HK-2 (cell line): Measurements from ENCODE around the gene PRPF31.
A peak's percentile ranks its signal among the peaks of the same experiment; 100 is the strongest.
"Not testable (repeated sequence)": the region's sequence is repeated elsewhere in the genome, so short reads cannot be mapped to it uniquely, and the experiment has no call there.

Experiments used
- DNase-seq: peaks from one replicate; pipeline ENCODE4 v3.0.0-alpha.2; 2018; ENCODE audit not compliant: unreplicated experiment

PRPF31 gene, protein sequence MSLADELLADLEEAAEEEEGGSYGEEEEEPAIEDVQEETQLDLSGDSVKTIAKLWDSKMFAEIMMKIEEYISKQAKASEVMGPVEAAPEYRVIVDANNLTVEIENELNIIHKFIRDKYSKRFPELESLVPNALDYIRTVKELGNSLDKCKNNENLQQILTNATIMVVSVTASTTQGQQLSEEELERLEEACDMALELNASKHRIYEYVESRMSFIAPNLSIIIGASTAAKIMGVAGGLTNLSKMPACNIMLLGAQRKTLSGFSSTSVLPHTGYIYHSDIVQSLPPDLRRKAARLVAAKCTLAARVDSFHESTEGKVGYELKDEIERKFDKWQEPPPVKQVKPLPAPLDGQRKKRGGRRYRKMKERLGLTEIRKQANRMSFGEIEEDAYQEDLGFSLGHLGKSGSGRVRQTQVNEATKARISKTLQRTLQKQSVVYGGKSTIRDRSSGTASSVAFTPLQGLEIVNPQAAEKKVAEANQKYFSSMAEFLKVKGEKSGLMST

DNA sequence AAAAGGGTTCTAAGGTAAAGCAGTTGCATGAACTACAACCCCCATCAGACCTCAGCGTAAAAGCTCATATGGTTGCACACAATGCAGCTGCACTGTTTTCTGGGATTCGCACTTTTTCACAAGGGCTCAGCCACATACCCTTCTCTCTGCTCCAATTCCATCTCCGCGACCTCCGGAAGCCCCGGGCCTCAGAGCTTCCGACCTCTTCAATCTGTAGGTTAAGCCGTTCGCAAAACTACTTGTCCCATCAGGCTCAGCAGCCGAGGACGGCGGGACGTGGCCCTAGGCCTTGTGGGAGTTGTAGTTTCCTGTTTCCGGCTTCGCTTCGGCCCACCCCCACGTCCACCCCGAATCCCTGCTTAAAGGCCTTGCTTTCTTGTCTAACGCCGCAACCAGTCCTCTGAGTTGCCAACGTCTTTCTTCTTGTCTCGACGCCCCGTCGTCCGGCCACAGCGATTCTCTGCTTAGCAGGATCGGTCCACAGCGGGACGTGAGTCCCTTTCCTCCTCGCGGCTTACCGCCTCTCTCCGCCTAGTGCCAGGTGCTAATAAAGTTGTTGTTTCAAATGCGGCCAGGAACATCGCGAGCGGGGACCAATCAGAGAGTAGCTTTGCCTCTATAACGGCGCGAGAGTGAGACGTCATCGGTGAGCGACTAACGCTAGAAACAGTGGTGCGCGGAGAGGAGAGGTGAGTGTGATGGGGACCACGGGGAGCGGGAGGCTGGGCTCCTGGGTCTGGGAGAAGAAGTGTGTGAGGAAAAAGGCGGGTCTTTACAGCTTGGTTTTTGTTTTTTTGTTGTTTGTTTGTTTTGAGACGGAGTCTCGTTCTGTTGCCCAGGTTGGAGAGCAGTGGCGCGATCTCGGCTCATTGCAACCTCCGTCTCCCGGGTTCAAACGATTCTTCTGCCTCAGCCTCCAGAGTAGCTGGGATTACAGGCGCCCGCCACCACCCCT lies at the start of gene PRPF31, which contains the start of gene TFPT:
Gene PRPF31, plus strand, starts transcription at position 646 of the 955 bp plus-strand sequence. CDS start 2,525 bp downstream, outside the sequence.
Gene TFPT, minus strand, starts transcription at position 549 of the 955 bp plus-strand sequence. Its CDS starts 388 bp downstream, at position 161.
- peak; percentile 94 for DNase-seq

GRCh38 chr19:54069470-54069869 lies 46.1 kb upstream of the PRPF31 start:
- DNase-seq: no peak

DNA sequence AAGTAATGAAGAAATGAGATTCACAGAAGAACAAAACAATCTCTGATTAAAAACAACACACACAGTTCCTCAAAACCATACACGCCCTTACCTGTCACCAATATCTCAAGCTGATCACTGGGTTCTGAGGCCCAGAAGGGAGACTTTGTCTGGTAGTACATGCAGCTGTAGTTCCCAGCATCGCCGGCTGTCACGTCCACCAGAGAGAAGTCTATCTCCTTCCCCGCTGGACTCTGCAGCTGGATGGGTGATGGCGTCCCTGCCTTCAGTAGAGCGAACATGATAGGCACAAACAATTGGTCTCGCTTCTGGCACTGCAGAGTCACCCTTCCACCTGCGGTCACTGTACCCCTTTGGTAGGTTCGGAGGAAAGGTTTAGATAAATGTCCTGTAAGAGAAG lies 41.7 kb upstream of the PRPF31 start:
- no peak for DNase-seq

GRCh38 chr19:54074851-54075250 lies 40.7 kb upstream of the PRPF31 start:
- no peak for DNase-seq

GRCh38 chr19:54077334-54077733 lies 38.2 kb upstream of the PRPF31 start:
- DNase-seq: no peak

- no peak for DNase-seq
These were observed 34.5 kb upstream of the PRPF31 start, which contains the start of gene TARM1 for GRCh38 chr19:54081032-54081431. Gene TARM1 (minus strand): TSS chr19:54081365. CDS start chr19:54081340, 25 bp downstream.

DNA sequence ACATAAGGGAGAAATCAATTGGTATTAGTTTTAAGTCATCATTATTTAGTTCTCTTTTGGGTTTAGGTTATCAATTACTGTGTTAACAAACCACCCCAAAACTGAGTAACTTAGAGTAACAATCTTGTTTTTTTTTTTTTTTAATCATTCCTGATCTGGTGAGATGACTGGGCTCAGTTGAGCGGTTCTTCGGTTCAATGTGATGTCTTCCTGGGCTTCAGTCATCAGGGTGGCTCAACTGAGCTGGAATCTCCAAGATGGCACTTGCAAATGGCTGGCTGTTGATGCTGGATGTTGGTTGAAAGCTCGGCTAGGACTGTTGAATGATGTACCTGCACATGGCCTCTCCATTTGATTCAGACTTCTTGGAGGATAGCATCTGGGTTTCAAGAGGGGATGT lies 31.1 kb upstream of the PRPF31 start:
- no peak for DNase-seq

- DNase-seq: no peak
These were observed 21.0 kb upstream of the PRPF31 start for GRCh38 chr19:54094426-54095000.

DNA sequence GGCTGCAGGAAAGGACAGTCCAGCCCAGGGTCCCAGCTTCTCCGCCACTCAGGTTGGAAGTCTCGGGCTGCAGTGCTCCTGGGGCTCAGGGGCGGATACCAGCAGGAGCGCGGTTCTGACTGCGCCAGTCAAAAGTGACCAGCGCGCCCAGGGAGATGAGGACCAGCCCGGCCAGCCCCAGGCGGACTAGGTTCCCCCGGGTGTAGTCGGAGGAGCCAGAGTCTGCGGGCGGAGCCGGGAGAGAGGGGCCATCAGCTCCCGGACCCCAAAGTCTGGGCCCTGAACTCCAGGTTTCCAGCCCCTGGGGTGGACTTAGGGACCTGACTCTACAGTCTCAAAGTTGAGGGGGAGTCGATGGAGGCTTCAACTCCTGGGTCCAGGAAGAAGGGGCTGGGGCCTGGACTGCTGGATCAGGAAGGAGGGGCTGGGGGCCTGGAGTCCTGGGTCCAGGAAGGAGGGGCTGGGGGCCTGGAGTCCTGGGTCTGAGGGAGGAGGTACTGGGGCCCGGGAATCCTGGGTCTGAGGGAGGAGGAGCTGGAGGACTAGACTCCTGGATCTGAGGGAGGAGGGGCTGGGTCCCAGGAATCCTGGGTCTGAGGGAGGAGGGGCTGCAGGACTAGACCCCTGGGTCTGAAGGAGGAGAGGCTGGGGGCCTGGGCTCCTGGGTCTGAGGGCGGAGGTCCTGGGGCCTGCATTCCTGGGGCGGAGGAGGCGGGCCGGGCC lies 20.3 kb upstream of the PRPF31 start:
- DNase-seq: no peak

- peak; percentile 78 for DNase-seq
These were observed 19.5 kb upstream of the PRPF31 start for GRCh38 chr19:54095859-54096616.

GRCh38 chr19:54096617-54097106 lies 18.9 kb upstream of the PRPF31 start:
- DNase-seq: no peak

DNA sequence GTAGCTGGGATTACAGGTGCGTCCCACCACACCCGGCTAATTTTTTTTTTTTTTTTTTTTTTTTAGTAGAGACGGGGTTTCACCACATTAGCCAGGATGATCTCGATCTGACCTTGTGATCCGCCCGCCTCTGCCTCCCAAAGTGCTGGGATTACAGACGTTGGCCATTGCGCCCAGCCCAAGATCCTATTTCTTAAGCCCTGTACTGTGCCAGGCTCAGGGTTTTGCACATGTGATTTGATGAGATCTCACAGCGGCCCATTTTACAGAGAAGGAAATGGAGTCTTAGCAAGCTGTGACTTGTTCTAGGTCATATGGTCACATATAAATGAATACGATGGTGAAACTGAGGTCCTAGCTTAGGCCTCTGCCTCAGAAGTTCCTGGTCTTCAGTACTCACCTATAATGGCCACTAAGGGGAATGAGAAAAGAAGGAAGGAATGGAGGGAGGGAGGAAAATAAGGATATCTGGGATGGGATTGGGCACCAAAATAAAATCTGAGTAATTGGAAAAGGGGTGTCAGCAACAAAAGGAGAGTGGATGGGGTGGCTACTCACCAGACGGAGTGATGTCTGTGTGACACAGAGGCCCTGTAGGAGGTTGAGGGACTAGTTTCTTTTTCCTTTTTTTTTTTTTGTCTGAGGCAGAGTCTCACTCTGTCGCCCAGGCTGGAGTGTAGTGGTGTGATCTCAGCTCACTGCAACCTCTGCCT lies 16.2 kb upstream of the PRPF31 start:
- DNase-seq: no peak

GRCh38 chr19:54099903-54100255 lies 15.7 kb upstream of the PRPF31 start:
- DNase-seq: not testable (repeated sequence)

GRCh38 chr19:54100561-54100960 lies 15.0 kb upstream of the PRPF31 start, which contains the start of gene OSCAR:
Gene OSCAR (minus strand): TSS chr19:54100803. CDS start chr19:54100792, 11 bp downstream.
- DNase-seq: no peak

DNA sequence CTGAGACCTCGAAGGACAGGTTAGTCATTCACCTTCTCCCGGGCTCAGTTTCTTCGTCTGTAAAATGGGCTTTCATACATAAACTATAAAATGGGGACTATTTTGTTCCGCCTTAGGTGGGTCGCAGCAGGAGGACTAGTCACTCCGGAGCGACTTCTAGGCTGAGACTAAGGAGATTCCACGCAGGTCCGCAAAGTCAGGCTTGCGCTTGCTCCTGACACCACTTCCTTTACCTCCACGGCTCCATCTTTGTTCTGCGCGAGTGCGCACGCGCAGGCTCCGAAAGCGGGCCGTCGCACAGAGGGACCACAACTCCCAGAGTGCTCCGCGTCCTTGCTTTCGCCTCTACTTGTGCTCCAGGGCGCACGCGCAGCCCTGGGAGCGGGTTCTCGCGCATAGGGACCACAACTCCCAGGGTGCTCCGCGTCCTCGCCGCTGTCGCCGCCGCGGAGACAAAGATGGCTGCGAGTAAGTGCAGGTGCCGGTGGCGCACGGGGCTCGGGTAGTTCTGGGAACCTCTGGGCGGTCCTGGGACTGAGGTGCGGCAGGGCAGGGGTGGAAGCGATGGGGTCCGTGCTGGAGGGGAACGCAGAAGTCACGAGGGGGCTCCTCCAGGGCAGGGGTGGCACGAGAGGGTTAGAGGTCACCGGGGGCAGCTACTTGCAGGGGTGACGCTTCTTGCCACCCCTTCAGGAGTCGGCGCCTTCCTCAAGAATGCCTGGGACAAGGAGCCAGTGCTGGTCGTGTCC lies 13.0 kb upstream of the PRPF31 start, which contains the start of gene NDUFA3:
Gene NDUFA3, plus strand, starts transcription at position 435 of the 749 bp plus-strand sequence. Its CDS starts 24 bp downstream, at position 459.
- peak; percentile 98 for DNase-seq

DNA sequence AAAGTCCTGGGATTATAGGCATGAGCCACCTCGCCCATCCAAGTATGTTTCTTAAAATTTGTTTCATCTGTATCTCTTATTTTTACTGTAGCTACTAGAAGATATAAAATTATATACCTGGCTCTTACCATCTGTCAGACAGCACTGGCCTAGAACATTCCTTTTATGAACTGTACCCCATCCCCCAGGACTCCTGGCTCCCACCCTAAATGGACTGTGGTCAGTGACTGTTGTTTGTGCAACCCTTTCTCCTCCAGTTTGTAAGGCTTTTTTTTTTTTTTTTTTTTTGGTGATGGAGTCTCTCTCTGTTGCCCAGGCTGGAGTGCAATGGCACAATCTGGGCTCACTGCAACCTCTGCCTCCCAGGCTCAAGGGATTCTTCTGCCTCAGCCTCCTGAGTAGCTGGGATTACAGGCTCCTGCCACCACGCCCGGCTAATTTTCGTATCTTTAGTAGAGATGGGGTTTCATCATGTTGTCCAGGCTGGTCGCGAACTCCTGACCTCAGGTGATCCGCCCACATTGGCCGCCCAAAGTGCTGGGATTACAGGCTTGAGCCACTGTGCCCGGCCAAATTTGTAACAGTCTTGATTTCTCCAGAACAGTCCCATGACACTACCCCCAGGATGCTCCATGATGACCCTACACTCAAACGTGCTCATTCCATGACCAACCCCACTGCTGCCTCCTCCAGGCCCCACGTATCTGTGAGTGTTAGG lies 10.4 kb upstream of the PRPF31 start:
- no peak for DNase-seq

DNA sequence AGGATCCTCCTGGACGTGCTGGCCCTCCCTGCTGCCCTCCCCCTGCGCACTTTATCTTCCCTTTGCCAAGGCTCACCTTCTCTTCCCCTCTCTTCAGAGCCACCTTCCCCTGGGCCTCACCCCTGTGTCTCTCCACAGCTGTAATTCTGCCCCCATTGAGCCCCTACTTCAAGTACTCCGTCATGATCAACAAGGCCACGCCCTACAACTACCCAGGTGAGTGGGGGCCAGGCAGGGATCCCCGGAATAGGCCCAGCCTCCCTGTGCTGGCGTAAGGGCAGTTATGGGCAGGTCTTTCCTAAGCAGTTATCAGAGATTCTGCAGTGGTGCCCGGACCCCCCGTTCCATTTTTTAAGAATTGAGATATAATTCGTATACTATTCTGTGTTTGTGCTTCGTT lies 9.8 kb upstream of the PRPF31 start:
- no peak for DNase-seq

GRCh38 chr19:54106716-54107115 lies 8.8 kb upstream of the PRPF31 start:
- no peak for DNase-seq
